K562 (cell line): ENCODE data around the gene KDM4C. TPM values are rescaled to one million over a fixed set of nuclear protein-coding genes. Genes with fewer than 3 reads are reported as not detected.

Experiments used
- ATAC-seq: fragments of 200-7000 bp; cut with Tn5 transposase; 3 replicates; pipeline ENCODE4 v1.9.1; 2020; ENCODE audit warnings: moderate library complexity
- BruUV-seq: library from RNA; stranded (reverse); fragments of 400-500 nt; replicated peaks from 2 replicates; lab custom pipeline; 2021; lab: Mats Ljungman, UMichigan
- CTCF ChIA-PET: fragments of 300-600 bp; formaldehyde crosslinking; extraction: SDS; loops from one replicate; lab custom pipeline; 2021; ENCODE audit warnings: low intra/inter-chr PET ratio; lab: Yijun Ruan, JAX
- POLR2A ChIA-PET: fragments of 300-600, 350-650 bp; sonication (Branson Sonifier 250); formaldehyde crosslinking; extraction: SDS; loops from one replicate; lab custom pipeline; 2021; ENCODE audit warnings: antibody characterized with exemption, inconsistent platforms; lab: Yijun Ruan, JAX
- DNase-seq, 4 experiments: peaks; one replicate each; pipeline versions ENCODE4 v3.0.0 to v3.0.0-alpha.2; 2011 to 2018; ENCODE audit warnings: low spot score in 3 of 4, mixed read lengths in 3 of 4; ENCODE audit errors: extremely low read depth in 1 of 4
- FAIRE-seq: peaks from 2 replicates; lab custom pipeline; 2011; peaks lifted over from hg19 to GRCh38; lab: Jason Lieb, UNC
- H2AFZ ChIP-seq: 2 replicates; pipeline ENCODE4 v1.6.0; 2011; ENCODE audit warnings: low read depth, low read length, control low read depth, inconsistent platforms
- H3K27ac ChIP-seq: fragments of 200-600 bp; 3 replicates; pipeline ENCODE4 v1.8.0; 2011; ENCODE audit warnings: low read depth, mild to moderate bottlenecking, control low read depth, inconsistent platforms, low read length, moderate library complexity, mixed read lengths; ENCODE audit errors: extremely low read depth
- H3K27me3 ChIP-seq, 2 experiments: fragments of 300-600 bp in 1 of 2; 2 replicates in 1 of 2; 3 replicates in 1 of 2; pipeline versions ENCODE4 v1.6.0 to v1.8.0; 2011; ENCODE audit warnings: inconsistent platforms in 2 of 2, low read length in 2 of 2, mild to moderate bottlenecking in 1 of 2, mixed read lengths in 1 of 2, moderate library complexity in 1 of 2; ENCODE audit not compliant: control insufficient read depth in 2 of 2, insufficient read depth in 2 of 2
- H3K36me3 ChIP-seq: fragments of 300-600 bp; 3 replicates; pipeline ENCODE4 v1.8.0; 2011; ENCODE audit warnings: mild to moderate bottlenecking, low read length, inconsistent platforms; ENCODE audit not compliant: control insufficient read depth, insufficient read depth
- H3K4me1 ChIP-seq, 2 experiments: fragments of 200-600 bp in 1 of 2; replicated peaks in 1 of 2; 2 replicates in 1 of 2; 3 replicates in 1 of 2; pipeline versions ENCODE4 v1.5.1 to v1.8.0; 2011; ENCODE audit warnings: inconsistent platforms in 2 of 2, low read length in 2 of 2, mild to moderate bottlenecking in 1 of 2, mixed read lengths in 1 of 2, moderate library complexity in 1 of 2; ENCODE audit not compliant: control insufficient read depth in 2 of 2, insufficient read depth in 2 of 2
- H3K4me2 ChIP-seq: 2 replicates; pipeline ENCODE4 v1.6.1; 2011; ENCODE audit warnings: low read length, control low read depth, inconsistent platforms, mixed read lengths; ENCODE audit not compliant: insufficient read depth
- H3K4me3 ChIP-seq: fragments of 200-600 bp; sonication (generic), shearing (Covaris generic); 2 replicates; pipeline ENCODE4 v1.5.1; 2016; ENCODE audit warnings: control low read depth, inconsistent platforms
- H3K79me2 ChIP-seq: fragments of 200-600 bp; 3 replicates; pipeline ENCODE4 v1.8.0; 2011; ENCODE audit warnings: low read length, inconsistent platforms; ENCODE audit not compliant: control insufficient read depth, insufficient read depth
- H3K9ac ChIP-seq, 2 experiments: 2 replicates each; pipeline versions ENCODE4 v1.6.0 to v1.6.1; 2011; ENCODE audit warnings: low read depth in 2 of 2, low read length in 2 of 2, control low read depth in 1 of 2, inconsistent platforms in 1 of 2, mild to moderate bottlenecking in 1 of 2, mixed read lengths in 1 of 2; ENCODE audit not compliant: insufficient read depth in 1 of 2
- H3K9me1 ChIP-seq: one replicate; pipeline ENCODE4 v1.6.0; 2011; ENCODE audit warnings: inconsistent platforms, mild to moderate bottlenecking, low read length, moderate library complexity; ENCODE audit not compliant: control insufficient read depth, insufficient read depth
- H3K9me3 ChIP-seq: replicated peaks from 2 replicates; pipeline ENCODE4 v1.5.1; 2011; ENCODE audit warnings: low read depth, low read length, inconsistent platforms; ENCODE audit not compliant: control insufficient read depth, insufficient read depth
- H4K20me1 ChIP-seq: replicated peaks from 2 replicates; pipeline ENCODE4 v1.6.1; 2011; ENCODE audit warnings: low read length, inconsistent platforms, mixed read lengths; ENCODE audit not compliant: control insufficient read depth, insufficient read depth
- ARNT ChIP-seq, 2 experiments: fragments of 450-650 bp; IDR thresholded peaks; 2 replicates each; pipeline ENCODE4 v1.6.1; 2016; ENCODE audit warnings: mild to moderate bottlenecking in 1 of 2
- CBFB ChIP-seq: sonication (generic); formaldehyde crosslinking; IDR thresholded peaks from 2 replicates; pipeline ENCODE4 v1.4.0; 2020; ENCODE audit warnings: mild to moderate bottlenecking, missing genetic modification reagents
- EP400 ChIP-seq: fragments of 450-650 bp; IDR thresholded peaks from 2 replicates; pipeline ENCODE4 v1.6.1; 2017; ENCODE audit warnings: antibody characterized with exemption, mild to moderate bottlenecking, moderate library complexity
- ESRRB ChIP-seq: fragments of 250-450 bp; sonication (Bioruptor Pico); IDR thresholded peaks from 2 replicates; pipeline ENCODE4 v1.5.0; 2020; ENCODE audit warnings: mild to moderate bottlenecking, moderate library complexity, borderline replicate concordance
- GATAD2A ChIP-seq: fragments of 450-650 bp; IDR thresholded peaks from 2 replicates; pipeline ENCODE4 v1.6.1; 2017
- IRF2 ChIP-seq: sonication (generic); formaldehyde crosslinking; IDR thresholded peaks from 2 replicates; pipeline ENCODE4 v1.8.1; 2022; ENCODE audit warnings: mild to moderate bottlenecking, missing genetic modification reagents
- MITF ChIP-seq: IDR thresholded peaks from 2 replicates; pipeline ENCODE4 v1.6.1; 2014; ENCODE audit warnings: antibody characterized with exemption
- ZBTB9 ChIP-seq: fragments of 450-650 bp; formaldehyde crosslinking; IDR thresholded peaks from 2 replicates; pipeline ENCODE4 v1.4.0; 2020; ENCODE audit warnings: mild to moderate bottlenecking, moderate library complexity
- ZC3H8 ChIP-seq: fragments of 450-650 bp; IDR thresholded peaks from 2 replicates; pipeline ENCODE4 v1.6.1; 2017
- ZNF134 ChIP-seq: fragments of 250-450 bp; sonication (Bioruptor Pico); conservative IDR thresholded peaks from 2 replicates; pipeline ENCODE4 v1.4.0; 2020
- ZNF232 ChIP-seq: sonication (generic); formaldehyde crosslinking; IDR thresholded peaks from 2 replicates; pipeline ENCODE4 v1.8.0; 2022; ENCODE audit warnings: mild to moderate bottlenecking, missing genetic modification reagents
- ZNF3 ChIP-seq: fragments of 250-450 bp; sonication (Bioruptor Pico); IDR thresholded peaks from 2 replicates; pipeline ENCODE4 v1.5.0; 2021; ENCODE audit warnings: mild to moderate bottlenecking, moderate library complexity
- ZNF347 ChIP-seq: fragments of 450-650 bp; formaldehyde crosslinking; IDR thresholded peaks from 2 replicates; pipeline ENCODE4 v1.4.0; 2020; ENCODE audit warnings: low read depth, mild to moderate bottlenecking, moderate library complexity
- ZNF384 ChIP-seq: IDR thresholded peaks from 2 replicates; pipeline ENCODE4 v1.6.1; 2012; ENCODE audit warnings: low read depth, low read length, improper control_type of control experiment
- ZNF445 ChIP-seq: fragments of 250-450 bp; sonication (Bioruptor Pico); IDR thresholded peaks from 2 replicates; pipeline ENCODE4 v1.4.0; 2020; ENCODE audit warnings: low read depth, mild to moderate bottlenecking, moderate library complexity
- WGBS: fragments of 100-300 bp; shearing (Covaris generic); methylation state at CpG from one replicate; pipeline ENCODE4 v1.1.6; 2016; ENCODE audit warnings: low coverage, mixed read lengths; ENCODE audit not compliant: insufficient coverage; ENCODE audit errors: missing lambda C conversion rate; 5-methylcytosine and 5-hydroxymethylcytosine counted together
- in situ Hi-C: fragments of 300-500 bp; cut with MboI; formaldehyde crosslinking; loops from 4 replicates; pipeline ENCODE4 v1.15.0; 2018; ENCODE audit warnings: inconsistent platforms, mixed read lengths
- intact Hi-C: fragments of 100-400 bp; cut with micrococcal nuclease; formaldehyde crosslinking; loops from 2 replicates; pipeline ENCODE4 v1.14.2; 2022
- polyA plus RNA-seq, 8 experiments: library from polyadenylated mRNA; depleted of rRNA in 4 of 8; stranded (reverse) in 5 of 8; unstranded in 3 of 8; fragments of >200 nt; fragmentation: Nextera tagmentation in 2 of 8; fragmentation: Illumina TruSeq in 1 of 8; extraction: Ambion mirVana in 2 of 8; extraction: Trizol in 1 of 8; gene quantifications; 2 replicates each; pipeline versions ENCODE4 v1.2.1 to v1.2.3, GENCODE V29; 2011 to 2014; ENCODE audit warnings: inconsistent platforms in 1 of 8, missing spikeins in 1 of 8
- total RNA-seq, 7 experiments: library from RNA; depleted of rRNA in 6 of 7; stranded (reverse); fragments of >200 nt in 6 of 7; fragmentation: Illumina TruSeq in 2 of 7; extraction: Trizol in 2 of 7; gene quantifications; 2 replicates each; pipeline versions ENCODE4 v1.2.1 to v1.2.3, GENCODE V29; 2011 to 2021; ENCODE audit warnings: low replicate concordance in 1 of 7
- TF ChIP-seq, protein P1 (sequence below): sonication (generic); formaldehyde crosslinking; IDR thresholded peaks from 2 replicates; pipeline ENCODE4 v1.8.1; 2023; ENCODE audit warnings: mild to moderate bottlenecking, missing genetic modification reagents
- TF ChIP-seq, protein P2 (sequence below): IDR thresholded peaks from 2 replicates; pipeline ENCODE4 v1.6.1; 2012; ENCODE audit warnings: low read depth, low read length, improper control_type of control experiment, borderline replicate concordance

KDM4C gene
- total and polyA plus RNA-seq, 9 of the 15 experiments (the other 6 are each of a cell fraction or from before 2014, with no cell fraction given) = 5.4 to 17.0 (median 12.6) TPM

- TF ChIP-seq CBFB = no peak
- no peak for TF ChIP-seq GATAD2A
- no peak for TF ChIP-seq ZNF347
- TF ChIP-seq ARNT (IDR thresholded peaks at IDR 0.05) = no peak
- TF ChIP-seq ZNF445 = no peak
- TF ChIP-seq, protein P1, sequence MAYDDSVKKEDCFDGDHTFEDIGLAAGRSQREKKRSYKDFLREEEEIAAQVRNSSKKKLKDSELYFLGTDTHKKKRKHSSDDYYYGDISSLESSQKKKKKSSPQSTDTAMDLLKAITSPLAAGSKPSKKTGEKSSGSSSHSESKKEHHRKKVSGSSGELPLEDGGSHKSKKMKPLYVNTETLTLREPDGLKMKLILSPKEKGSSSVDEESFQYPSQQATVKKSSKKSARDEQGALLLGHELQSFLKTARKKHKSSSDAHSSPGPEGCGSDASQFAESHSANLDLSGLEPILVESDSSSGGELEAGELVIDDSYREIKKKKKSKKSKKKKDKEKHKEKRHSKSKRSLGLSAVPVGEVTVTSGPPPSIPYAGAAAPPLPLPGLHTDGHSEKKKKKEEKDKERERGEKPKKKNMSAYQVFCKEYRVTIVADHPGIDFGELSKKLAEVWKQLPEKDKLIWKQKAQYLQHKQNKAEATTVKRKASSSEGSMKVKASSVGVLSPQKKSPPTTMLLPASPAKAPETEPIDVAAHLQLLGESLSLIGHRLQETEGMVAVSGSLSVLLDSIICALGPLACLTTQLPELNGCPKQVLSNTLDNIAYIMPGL (CRISPR knock-in tag) = no peak
- no peak for TF ChIP-seq ZNF384
- TF ChIP-seq EP400 = no peak
- TF ChIP-seq IRF2 (CRISPR knock-in tag) = no peak
- no peak for TF ChIP-seq ZNF3 (CRISPR knock-in tag)
- TF ChIP-seq MITF = no peak
Measured at GRCh38 chr9:7094576-7094975, 336.8 kb downstream of the KDM4C start (continued).

- intact Hi-C loops (no loop called here), in situ Hi-C loops (no loop called here)
- H3K27ac ChIP-seq = no peak overlapping the region
- WGBS = 71% methylated on average over 3 of the region's 3 CpGs
- H3K27me3 ChIP-seq = no peaks in the 10 kb centered on the region
- H3K4me1 ChIP-seq = no peaks in the 10 kb centered on the region
- DNase-seq (no peak), FAIRE-seq (no peak), ATAC-seq (no peak)
- no peak overlapping the region for H3K4me2 ChIP-seq
- CTCF ChIA-PET = no interaction called here
- POLR2A ChIA-PET = no interaction called here
- no peaks in the 10 kb centered on the region for H3K36me3 ChIP-seq
- H3K9me1 ChIP-seq = no peaks in the 10 kb centered on the region
- no peak overlapping the region for H2AFZ ChIP-seq
- no peak overlapping the region for H3K4me3 ChIP-seq
- H4K20me1 ChIP-seq = no peaks in the 10 kb centered on the region
- H3K79me2 ChIP-seq = no peaks in the 10 kb centered on the region
- BruUV-seq = no TSS peak
- H3K9ac ChIP-seq = no peak overlapping the region
- H3K9me3 ChIP-seq = no peaks in the 10 kb centered on the region
- TF ChIP-seq ESRRB (CRISPR knock-in tag) = no peak
- TF ChIP-seq ZC3H8 = no peak
- TF ChIP-seq, protein P2, sequence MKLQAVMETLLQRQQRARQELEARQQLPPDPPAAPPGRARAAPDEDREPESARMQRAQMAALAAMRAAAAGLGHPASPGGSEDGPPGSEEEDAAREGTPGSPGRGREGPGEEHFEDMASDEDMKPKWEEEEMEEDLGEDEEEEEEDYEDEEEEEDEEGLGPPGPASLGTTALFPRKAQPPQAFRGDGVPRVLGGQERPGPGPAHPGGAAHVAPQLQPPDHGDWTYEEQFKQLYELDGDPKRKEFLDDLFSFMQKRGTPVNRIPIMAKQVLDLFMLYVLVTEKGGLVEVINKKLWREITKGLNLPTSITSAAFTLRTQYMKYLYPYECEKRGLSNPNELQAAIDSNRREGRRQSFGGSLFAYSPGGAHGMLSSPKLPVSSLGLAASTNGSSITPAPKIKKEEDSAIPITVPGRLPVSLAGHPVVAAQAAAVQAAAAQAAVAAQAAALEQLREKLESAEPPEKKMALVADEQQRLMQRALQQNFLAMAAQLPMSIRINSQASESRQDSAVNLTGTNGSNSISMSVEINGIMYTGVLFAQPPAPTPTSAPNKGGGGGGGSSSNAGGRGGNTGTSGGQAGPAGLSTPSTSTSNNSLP = no peak
- no peak for TF ChIP-seq ZBTB9 (CRISPR knock-in tag)
- no peak for TF ChIP-seq ZNF134 (CRISPR knock-in tag)
- TF ChIP-seq ZNF232 (CRISPR knock-in tag) = no peak
Measured at GRCh38 chr9:7095058-7095457, 337.3 kb downstream of the KDM4C start.
